ENCODE measurements around the gene D2HGDH.
"Not testable (repeated sequence)": the region's sequence is repeated elsewhere in the genome, so short reads cannot be mapped to it uniquely, and the experiment has no call there.

The D2HGDH gene

DNA sequence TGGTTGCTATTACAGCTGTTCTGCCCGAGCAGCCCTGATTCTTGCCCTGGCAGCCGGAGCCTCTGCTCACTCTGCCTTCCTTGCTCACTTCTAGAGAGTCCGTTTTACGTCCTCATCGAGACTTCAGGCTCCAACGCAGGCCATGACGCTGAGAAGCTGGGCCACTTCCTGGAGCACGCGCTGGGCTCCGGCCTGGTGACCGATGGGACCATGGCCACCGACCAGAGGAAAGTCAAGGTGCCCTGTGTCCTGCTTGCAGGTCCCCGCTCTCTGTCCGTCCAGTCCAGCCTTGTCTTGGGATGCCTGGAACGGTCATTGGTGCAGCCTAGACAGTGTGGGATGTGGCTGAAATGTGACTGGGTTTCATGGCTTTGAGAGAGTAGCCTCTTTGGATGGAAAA, 16.7 kb downstream of the D2HGDH start:
- no peak for DNase-seq

DNA sequence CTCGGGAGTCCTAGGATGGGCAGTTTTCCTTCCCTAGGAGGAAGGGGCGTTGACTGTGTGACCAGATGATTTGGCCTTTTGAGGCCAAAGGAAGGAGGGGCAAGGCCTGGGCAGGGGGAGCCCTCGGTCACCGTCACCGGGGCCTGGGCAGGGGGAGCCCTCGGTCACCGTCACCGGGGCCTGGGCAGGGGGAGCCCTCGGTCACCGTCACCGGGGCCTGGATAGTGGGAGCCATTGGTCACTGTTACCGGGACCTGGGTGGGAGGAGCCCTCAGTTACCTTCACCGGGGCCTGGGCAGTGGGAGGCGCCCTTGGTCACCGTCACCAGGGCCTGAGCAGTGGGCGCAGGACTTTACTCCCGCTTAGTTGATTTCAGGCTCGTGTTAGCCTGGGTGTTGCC, 17.3 kb downstream of the D2HGDH start:
- DNase-seq, result no peak

DNA sequence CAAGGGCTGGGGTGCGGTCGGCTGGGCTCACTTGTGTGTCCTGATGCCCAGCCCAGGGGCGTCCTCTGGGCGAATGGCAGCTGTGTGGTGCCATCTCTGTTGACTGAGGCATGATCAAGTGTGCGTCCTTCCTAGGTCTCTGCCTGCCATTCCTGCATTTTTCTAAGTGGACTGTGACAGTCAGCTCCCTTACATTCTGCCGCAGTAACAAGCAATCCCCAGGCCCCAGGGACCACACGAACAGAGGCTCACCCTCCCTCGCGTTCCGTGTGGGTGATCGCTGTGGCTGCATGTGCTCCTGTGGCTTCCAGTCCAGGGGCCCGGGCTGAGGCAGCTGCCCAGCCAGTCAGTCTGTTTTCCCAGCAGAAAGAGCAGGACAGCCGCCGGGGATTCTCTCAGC, 17.8 kb downstream of the D2HGDH start:
- no peak for DNase-seq

DNA sequence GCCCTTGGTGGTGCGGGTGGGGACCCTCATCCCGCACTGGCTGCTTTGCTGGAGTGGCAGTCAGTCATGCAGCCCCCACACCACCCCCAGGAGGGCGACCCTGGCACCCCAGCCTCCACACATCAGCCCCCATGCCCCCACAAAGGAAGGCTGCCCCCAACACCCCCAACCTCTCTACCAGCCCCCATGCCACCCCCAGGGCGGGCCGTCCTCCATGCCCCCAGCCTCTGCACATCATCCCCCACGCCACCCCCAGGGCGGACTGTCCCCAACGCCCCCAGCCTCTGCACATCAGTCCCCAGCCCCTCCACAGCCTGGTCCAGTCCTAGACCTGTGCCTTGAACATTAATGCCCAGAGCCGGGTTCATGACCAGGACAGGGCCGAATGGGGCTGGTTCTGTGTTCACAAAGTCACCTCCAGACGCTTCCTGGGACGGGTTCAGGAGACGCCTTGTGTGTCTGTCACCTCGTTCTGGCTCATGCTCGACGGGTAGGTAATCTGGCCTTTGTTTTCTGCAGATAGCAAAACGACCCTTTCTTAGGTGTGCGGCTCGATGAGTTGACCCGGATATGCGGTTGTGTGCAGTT, 18.4 kb downstream of the D2HGDH start:
- no peak for DNase-seq

DNA sequence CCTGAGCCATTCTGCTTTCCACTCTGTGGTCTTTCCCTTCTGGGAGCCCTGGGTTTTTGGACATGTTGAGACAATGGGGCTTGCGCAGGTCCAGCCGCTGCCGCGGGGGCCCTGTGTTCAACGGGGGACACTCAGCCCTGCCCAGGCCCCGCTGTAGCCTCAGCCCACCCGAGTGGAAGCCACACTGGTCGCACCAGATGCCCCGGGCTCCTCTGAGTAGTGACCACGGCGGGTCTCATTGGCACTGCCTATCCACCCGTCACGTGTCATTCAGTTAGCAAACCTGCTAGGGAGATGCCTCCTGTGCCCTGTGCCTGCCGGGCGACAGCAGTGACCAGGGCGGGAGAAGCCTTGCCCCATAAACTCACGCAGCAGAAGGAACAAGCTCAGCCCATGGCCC, 19.1 kb downstream of the D2HGDH start:
- DNase-seq, result no peak

DNA sequence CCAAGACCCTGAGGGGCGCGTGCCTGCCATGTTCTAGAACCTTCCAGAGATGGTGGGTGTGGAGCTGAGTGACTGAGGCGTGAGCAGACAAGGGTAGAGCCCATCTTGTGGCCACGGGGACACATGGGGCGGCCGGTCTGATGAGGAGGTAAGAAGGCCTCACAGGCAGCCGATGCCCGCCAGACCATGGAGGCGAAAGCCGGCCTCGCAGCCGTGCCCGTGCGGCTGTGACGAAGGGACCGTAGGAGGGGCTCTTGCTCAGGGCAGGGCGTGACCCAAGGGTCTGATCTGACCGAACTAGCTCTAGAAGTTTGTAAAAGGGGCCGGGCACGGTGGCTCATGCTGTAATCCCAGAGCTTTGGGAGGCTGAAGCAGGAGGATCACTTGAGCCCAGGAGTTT, 19.6 kb downstream of the D2HGDH start:
- no peak for DNase-seq

DNA sequence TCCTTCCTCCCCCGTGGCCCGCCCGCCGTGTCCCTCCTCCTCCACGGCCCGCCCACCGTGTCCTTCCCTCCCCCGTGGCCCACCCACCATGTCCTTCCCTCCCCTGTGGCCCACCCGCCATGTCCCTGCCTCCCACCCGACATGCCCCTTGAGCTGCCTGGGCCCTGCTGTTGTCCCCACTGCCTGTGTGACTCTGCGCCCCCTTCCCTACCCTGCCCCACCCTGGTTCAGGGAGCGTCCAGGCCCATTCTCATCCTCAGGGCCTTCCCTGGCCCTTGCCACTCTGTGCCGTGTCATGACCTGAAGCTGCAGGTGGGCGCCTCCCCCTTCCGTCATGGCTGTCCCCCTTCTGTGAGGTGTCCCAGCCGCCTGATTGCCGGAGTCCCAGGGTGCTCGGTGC, 20.7 kb downstream of the D2HGDH start:
- DNase-seq, result no peak

DNA sequence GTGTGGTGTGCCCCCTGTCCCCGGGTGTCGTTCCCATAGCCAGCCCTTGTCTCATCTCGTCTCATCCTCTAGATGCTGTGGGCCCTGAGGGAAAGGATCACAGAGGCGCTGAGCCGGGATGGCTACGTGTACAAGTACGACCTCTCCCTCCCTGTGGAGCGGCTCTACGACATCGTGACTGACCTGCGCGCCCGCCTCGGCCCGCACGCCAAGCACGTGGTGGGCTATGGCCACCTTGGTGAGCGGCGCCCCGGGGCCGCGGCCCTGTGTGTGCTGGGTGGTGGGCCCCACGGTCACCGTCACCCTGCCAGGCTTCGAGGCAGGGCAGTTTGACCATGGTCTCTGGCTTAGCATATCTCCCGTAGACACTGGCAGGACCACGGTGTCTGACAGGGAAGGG, 21.3 kb downstream of the D2HGDH start:
- DNase-seq, result no peak

DNA sequence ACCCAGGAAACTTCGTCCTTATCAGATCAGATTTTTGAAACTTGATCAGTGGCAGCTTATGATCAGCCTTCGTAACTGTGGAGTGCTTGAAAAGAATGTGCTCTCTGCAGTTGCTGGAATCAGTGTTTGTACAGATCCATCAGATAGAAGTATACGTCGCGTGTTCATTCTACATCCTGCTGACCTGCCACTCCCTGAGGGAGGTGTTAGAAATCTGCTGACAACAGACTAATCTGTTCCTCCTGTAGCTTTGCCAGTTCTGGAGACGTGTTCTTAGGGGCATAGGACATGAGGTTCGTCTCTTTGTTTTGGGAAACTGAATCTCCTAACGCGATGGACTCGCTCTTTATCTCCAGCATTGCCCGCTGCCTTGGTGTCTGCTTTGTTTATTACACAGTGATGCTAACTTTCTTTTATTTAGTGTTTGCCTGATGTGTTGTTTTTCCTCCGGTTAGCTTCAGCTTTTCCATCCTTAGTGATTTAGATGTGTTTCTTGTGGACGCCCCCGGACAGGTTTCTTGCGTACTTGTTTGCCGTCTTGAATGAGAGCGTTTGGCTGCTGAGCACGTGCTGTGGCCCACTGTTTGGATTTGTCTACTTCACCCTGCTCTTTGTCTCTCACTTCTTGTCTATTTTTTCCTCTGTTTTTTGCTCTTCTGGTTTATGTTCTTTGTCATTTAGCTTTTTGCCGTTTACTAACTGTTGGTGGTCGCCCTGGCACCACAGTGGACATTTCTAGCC, 24.8 kb downstream of the D2HGDH start:
- no peak for DNase-seq

DNA sequence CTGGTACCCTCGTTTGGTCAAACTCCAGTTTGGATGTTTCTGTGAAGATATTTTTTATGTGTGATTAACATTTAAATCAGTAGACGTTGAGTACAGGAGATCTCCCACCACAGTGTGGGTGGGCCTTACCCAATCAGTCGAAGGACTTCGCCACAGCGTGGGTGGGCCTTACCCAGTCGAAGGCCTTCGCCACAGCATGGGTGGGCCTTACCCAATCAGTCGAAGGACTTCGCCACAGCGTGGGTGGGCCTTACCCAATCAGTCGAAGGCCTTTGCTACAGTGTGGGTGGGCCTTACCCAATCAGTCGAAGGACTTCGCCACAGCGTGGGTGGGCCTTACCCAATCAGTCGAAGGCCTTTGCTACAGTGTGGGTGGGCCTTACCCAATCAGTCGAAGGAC, 25.5 kb downstream of the D2HGDH start:
- DNase-seq, result not testable (repeated sequence)

DNA sequence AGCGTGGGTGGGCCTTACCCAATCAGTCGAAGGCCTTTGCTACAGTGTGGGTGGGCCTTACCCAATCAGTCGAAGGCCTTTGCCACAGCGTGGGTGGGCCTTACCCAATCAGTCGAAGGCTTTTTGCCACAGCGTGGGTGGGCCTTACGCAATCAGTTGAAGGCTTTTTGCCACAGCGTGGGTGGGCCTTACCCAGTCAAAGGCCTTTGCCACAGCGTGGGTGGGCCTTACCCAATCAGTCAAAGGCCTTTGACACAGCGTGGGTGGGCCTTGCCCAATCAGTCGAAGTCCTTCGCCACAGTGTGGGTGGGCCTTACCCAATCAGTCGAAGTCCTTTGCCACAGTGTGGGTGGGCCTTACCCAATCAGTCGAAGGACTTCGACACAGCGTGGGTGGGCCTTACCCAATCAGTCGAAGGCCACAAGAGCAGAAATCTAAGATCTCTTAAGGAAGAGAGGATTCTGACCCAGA, 25.9 kb downstream of the D2HGDH start:
- no peak for DNase-seq

DNA sequence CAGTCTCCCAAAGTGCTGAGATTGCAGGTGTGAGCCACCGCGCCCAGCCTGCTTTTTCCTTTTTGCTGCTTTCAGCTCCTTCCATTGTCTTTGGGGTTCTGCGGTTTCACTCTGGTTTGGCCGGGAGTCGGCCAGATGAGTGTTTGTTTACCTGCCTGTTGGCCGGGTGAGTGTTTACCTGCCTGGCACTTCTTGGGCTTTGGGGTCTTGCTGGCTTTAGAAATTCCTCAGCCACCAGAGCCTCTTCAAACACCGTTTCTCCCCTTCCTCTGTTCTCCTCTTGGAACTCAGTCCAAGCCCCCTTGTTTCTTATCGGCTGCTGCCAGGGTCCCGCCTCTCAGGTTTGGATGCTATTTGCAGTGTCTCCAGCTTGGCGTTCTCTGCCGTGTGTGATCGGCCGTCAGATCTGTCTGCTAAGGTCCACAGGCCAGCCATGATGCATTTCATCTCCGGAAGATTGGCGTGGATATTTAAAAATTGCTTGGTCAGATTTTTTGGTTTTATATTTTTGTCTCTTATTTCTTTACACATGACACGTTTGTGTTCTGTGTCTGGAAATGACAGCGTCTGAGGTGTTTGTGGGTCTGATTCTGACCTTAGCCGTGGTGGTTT, 28.0 kb downstream of the D2HGDH start:
- no peak for DNase-seq

DNA sequence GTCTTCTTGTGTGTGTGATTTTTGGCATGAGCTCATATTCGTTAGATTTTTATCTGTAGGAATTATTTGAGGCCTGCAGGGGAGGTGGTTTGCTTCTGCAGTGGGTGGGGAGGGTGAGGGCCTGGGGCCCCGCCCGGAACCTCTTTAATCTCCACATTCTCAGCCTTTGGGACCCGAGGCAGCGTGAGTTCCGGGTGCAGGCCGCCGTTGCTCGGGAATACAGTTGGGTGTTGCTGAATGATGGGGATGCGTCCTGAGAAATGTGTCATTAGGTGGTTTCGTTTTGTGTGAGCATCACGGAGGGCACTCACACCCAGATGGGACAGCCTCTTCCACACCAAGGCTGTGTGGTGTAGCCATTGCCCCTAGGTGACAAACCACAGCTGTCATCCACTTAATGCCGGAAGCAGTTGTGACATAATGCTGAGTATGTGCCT, 28.5 kb downstream of the D2HGDH start:
- DNase-seq, result no peak

DNA sequence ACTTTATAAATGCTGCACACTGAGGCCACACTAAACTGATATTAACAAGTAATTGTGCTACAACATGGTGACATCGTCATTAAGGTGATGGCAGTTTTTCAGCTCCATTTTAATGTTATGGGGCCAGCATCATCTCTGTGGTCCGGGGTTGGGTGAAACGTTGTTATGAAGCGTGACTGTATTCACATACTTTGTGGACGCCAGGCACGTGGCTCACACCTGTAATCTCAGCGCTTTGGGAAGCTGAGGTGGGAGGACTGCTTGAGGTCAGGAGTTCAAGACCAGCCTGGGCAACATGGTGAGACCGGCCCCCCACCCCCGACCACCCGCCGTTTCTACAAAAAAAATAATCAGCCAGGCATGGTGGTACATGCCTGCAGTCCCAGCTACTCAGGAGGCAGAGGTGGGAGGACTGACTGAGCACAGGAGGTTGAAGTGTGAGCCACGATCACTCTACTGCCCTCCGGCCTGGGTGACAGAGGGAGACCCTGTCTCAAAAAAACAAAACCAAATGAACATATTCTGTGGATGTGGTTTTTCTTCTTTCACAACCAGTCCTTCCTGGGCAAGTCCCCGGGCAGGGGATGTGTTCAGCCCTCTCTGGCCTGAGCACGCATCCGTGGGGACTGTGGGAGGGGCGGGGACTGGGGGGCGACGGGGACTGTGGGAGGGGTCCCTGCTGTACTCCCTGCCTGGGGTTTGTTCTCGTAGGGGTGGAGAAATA, 29.3 kb downstream of the D2HGDH start:
- DNase-seq, result no peak

DNA sequence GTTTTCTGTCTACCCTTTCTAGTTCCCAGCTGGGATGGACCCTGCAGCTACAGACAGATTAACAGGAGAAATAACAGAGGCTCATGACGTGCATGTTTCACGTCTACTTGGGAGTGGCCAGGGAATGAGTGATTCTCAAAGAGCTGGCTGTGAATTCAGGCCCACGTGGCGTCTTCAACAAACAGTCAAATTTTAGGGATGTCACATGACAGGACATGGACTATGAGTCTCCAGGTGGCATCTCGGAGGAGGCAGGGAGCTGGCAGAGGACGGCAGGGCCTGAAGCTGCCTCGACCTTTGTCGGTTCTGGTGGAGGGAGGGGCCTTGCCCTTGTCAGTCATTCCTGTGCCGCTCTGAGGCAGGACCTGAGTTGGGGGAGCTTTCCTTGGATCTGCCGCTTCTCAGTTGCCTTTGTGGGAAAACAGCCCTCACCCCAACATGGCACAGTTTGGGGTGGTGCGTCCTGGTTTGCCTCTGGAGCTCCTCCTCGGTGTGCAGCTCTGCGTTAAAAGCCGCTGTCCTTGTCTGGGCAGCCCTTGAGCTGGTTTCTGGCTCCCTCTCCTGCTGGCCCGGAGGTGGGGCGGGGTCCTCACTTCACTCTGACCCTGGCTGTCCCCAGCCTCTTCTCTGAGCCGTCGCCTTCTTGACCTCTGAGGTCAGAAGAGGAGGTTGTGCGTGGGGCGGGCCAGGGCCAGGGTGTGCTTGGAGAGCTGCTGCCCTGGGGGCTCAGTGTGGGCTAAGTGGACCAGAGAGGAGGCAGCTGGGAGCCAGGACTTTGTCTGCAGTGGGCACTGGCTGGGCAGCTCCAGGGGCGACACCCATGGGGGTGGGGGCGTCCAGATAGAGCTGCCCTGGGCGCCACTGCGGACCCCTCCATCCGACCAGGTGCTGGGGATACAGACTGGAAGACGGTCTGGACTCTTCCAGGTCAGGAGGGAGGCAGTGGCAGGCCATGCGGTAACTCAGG, 30.1 kb downstream of the D2HGDH start:
- no peak for DNase-seq

DNA sequence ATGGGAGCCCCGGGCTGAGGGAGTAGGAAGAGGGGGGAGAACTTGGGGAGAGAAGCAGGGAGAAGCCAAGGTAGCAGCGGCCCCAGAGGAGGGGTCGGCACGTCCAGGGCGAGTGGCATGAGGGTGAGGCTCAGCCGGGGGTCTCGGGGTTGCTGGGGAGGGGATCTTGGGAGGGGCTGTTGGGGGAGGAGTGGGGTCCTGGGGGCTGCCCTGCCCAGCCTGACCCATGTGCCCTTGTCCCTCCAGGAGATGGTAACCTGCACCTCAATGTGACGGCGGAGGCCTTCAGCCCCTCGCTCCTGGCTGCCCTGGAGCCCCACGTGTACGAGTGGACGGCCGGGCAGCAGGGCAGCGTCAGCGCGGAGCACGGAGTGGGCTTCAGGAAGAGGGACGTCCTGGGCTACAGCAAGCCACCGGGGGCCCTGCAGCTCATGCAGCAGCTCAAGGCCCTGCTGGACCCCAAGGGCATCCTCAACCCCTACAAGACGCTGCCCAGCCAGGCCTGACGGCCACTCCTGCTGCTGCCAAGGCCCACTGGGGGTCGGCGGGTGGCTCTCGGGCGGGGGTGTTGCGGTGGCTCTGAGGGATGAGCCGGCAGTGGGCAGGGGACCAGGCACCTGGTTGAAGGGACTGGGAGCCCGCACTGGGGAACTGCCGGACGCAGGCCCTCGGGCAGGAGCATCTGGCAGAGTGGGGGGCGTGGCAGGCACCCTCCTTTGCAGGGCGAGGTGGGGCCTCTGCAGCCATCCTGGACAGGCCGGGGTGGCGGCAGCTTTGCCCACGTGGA, 33.2 kb downstream of the D2HGDH start:
- no peak for DNase-seq

DNA sequence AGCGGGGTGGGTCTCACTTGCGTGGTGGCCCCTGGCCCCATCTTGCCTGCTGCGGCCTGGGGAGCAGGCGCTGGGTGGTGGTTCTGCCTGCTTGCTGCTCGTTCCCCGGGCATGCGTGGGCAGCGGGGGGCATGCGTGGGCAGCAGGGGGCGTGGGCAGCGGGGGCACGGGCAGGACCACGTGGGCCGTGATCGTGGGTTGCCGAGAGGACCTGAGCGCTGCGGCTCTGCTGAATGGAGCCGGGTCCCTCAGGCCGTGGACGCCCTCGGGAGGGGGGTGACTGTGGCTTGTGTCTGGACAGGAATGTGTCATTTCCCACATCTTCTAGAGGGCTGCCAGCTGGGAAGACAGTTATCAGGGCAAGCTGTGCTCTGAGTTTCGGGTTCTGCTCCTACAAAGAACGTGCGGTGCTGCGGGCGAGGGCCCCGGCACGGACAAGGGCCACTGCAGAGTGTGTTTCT, 33.9 kb downstream of the D2HGDH start:
- no peak for DNase-seq

DNA sequence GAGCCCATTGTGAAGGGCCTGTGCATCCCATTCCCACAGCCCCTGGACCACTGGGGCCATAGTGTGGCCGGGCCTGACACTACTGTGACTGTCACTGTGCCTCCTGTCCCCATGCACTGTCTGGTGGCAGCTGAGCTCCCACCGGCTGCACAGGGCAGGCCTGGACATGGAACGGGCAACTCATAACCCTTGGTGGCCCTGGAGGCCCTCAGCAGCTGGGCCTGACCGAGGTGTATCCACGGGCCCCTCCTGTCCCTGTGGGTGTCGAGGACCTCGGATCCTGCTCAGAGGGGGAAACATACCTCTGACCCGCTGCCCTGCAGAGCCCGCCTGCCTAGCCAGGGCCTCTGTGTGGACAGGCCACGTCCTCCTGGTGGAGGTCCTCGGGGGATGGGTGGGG, 34.4 kb downstream of the D2HGDH start:
- DNase-seq, result no peak

DNA sequence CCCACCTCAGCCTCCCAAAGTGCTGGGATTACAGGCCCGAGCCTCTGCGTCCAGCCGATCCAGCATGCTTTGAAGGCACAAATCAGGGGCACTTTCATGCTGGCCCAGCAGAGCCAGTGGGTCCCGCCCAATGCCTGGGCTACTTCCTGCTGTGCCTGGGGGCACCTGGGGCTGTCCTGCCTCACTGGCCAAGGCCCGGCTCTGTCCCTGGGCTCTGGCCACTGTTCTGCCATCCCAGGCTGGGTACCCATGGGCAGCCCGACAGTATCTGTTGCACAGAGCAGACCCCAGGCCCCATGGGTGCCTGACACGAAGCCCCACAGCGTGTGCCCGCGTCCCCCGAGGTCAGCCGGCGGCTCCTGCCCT, 35.4 kb downstream of the D2HGDH start:
- DNase-seq, result no peak

DNA sequence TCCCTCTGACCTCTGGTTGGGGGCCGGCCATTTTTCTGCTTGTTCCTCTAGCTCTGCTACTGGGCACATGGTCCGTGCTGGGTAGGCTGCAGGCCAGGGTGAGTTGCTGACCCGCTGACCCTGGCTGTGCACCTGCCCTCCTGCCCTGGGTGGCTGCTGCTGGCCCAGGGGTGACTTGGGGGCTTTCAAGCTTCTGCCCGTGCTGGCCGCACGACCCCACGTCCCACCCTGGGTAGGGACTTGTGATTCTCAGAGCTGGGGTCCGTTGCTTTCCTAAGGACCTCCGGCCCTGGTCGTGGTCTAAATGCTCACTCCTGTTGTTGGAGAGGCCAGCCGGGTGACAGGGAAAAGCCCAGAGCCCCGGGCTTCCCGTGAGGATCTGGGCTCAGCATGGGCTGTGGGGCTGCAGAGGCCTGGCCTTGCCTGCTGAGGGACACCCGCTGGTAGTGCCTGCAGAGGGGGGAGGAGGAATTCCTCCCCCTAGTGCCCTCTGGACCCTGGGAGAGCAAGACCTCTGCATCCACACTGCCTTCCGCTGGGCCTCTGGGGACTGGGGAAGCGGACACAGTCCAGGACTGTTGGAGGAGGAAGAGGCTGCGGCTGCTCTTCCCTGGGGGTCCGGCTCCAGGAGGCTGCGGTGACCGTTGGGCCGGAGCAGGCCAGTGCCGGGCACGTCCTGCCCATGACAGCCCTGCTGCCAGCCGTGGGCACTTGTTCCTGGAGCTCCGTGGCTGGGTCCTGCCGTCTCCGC, 35.9 kb downstream of the D2HGDH start:
- DNase-seq, result no peak

DNA sequence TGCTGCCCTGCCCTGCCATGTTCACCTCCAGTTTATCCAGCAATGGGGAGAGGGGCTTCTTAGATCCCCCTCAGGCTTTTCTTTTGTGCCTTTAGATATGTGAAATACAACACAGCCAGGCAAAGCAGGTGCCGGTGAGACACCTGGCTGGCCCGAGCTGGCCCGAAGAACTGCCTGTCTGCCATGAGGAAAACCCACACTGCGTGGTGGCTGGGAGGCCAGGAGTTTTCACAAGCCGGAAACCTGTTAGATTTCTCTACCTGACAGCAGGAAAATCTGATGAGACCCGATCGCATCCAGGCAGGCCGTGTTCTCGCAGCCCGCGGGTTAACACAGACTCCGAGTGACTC, 36.5 kb downstream of the D2HGDH start:
- no peak for DNase-seq
